Measurements from ENCODE around the gene CCR9.

The CCR9 gene

DNA sequence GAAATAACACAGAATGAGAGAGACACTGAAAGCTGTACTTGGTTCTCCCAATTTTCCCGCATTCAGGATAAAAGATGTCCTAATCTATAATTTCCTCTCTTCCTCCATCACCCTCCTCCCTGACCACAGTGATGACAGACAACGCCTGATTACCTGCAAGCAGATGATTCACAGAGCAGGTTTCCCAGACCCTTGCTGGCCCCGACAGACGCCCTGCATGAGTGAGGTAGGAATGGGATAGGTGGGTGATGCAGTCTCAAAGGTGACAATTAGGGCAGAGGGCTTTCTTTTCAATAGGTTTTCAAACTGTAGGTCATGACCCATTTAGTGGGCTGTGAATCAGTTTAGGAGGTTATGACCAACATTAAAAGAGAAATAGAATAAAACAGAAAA is 51.7 kb downstream of the CCR9 start:
- DNase-seq = no peak

DNA sequence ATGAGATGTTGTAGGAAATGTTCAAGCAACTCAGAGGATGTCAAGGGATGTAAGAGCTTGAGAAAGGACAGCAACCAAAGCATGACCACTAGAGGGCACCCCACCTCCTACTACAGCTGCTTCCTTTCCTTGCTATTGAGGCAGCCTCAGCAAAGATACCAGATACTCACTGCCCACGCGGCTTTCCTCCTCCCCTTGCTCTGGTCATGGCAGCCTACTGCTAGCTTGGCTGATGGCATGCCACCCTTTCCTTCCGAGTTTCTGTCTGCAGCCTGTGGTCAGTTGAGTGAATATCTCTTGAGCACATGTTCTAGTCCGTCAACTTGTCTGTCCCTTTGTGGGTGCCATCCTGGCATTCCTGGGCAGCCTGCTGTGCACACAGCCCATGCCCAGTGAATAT is 52.5 kb downstream of the CCR9 start:
- DNase-seq = peak; percentile 85

DNA sequence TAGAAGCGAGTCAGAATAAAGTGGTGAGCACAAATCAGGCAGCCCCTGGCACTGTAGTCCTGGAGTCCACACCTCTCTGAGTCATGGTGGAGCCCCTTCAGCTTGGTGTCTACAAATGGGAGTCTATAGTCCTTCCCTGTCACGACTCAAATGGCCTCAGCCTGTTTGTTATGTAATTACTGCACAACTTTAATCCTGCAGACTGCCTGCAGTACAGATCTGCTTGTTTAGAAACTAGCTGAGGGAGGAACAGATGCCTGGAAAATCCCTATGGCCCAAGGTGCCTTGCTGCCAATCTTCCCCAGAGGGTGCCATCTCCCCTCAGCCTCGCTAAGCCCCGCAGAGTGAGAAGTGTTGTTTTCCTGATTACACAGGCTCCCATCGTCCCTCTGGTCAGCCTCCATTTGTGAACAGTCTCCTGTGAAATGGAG is 53.0 kb downstream of the CCR9 start:
- no peak for DNase-seq

DNA sequence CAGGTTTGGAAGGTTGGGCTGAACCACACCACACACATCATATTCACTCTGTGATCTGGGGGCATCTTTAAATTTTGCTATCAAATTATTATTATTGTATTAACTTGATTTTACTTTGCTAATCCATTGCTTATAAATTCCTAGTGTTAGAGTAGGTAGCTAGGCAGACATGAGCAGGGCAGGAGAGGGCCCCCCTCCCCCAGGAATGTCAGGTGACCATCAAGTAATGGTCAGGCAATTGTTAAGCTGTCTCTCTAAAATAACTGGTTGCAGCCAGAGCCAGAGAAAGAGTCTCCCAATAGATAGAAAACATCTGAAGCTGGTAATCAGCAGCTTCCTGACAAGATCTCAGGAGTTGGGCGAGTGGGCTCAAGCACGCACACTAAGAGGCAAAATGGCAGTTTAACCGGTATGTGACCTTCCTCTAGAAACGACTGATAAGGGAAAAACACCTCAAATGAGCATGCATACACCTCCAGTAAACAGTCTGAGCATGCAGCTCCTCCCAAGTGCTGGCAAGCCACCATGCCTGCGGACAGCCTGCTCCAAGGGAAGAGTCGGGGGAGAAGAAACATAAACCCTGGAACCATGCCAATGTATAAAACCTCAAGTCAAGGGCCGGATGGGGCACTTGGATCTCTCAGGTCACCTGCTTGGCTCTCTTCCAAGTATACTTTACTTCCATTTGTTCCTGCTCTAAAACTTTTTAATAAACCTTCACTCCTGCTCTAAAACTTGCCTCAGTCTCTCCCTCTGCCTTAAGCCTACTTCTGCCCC is 53.8 kb downstream of the CCR9 start:
- DNase-seq = no peak

DNA sequence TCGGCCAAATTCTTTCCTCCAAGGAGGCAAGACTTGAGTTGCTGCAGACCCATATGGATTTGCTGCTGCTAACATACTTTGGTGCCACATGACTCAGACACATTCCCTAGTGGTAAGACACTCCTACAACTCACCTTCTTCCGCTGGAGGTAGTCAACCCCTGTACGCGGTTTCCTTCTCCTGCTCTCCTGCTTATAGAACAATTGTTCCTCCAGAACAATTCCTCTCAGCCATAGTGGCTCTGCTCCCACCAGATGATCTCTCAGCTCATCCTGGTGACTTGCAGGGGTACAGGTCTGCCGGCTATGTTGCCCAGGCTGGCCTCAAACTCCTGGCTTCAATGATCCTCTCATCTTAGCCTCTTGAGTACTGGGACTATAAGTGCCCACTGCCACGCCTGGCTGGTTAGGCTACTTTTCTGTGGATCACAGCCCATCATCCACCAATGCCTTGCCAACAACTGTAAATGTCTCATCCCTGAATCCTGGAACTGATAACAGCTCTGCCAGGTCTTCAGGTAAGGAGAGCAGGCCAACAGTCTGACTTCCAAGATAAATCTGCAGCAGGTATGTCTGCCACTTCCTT is 54.5 kb downstream of the CCR9 start:
- no peak for DNase-seq

DNA sequence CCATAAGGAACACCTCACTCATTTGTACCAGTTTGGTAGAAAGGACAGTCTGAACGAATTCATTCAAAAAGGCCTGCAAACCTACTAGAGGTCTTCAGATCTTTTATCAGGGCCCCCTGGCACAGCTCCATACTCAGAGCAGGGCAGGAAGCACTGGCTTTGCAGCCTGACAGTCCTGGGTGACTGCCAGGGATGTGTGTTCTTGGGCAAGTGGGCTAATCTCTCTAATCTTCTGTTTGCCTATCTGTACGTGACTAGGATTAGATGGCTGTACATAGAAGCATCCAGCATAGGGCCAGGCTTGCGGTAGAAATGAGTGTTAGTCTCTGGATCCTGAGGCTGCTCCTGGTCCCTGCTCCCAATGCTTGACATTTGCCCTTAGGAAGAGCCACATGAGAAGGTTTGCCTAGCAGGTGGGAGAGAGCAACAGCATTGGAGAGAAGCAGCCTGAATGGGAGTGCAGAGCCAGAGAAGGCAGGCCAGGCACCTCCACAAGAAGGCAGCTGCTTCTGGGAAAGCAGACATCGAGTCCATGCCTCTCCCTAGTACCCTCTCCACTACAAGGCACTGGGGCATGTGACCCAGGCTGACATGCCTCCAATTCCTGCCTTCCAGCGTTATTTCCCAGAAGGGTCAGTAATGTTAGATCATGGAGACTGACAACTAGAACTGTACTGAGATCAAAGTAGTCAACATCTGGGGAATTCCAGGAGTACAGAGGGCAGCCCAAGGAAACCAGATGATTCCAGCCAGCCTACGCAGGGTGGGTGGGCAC is 55.9 kb downstream of the CCR9 start:
- no peak for DNase-seq

DNA sequence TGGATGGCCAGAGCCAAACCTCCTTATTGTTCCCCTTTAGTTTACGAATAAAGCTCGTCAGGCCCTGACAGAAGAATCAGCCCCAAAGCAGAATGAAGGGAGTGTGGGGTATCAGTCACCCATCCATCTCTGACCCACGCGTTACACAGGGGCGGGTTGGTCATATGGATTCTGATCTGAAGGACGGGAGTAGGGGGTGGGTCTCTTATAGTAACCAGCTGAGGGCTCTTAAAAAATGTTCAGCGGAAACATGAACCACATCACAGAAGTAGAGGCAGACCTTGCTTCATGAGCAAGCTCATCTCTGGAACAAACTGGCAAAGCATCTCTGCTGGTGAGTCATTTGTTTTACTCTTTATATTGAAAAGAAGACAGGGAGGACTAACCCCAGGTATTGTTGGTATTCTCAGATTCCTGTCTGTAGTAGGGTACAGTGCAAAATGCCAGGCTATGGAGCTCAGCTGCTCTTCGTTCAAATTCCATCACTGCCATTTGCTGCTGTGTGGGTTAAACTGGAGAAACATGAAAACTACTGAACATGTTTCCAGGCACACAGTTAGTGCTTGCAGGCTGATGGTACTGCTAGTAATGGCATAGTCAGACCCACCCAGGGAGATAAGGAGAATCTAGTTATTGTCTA is 57.0 kb downstream of the CCR9 start, which contains the start of gene CXCR6:
Gene CXCR6, plus strand, starts transcription at position 258 of the 640 bp plus-strand sequence. CDS start 3,018 bp downstream, outside the sequence.
- DNase-seq = no peak

DNA sequence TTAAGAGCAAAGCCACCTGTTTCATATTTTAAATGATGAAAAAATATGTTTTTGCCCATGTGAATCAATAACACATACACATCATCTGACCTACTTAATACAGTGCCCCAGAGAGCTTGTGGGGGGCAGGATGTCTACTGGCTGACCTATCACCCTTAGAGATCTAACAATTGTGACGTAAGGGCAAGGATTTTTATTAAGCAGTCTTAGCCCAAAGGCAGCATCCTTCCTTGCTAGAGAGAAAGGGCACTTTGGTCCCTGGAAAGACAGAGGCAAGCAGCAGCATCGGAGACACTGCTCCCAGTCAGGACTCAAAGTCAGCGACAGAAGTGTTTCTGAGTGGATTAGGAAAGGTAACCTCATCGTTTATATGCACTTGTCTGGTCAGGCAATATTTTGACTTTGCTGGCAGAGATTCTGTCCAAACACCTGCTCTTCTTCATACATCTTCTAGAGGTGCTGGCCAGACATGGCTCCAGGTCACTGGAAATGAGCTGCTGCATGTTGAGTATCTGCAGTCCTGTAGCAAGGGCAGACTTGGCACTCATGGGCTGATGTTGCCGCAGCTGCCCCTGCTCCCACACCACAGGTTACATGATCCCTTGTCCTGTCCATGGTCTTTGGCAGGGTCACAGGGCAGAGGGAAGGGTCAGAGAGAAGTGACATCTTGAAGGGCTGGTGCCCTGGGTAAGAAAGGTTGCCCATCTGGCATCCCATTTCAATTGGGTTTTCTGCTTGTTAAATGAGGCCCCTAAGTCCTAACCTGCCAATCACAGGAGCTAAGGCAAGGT is 58.7 kb downstream of the CCR9 start:
- no peak for DNase-seq

DNA sequence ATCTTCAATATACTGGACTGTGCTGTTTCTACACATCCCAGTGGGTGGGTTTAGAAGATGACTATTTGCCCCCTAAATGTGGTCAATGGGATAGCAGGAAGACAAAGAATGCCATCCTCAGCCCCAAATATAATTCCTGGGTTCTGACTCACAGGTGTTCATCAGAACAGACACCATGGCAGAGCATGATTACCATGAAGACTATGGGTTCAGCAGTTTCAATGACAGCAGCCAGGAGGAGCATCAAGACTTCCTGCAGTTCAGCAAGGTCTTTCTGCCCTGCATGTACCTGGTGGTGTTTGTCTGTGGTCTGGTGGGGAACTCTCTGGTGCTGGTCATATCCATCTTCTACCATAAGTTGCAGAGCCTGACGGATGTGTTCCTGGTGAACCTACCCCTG is 60.0 kb downstream of the CCR9 start:
- DNase-seq = peak; percentile 19

DNA sequence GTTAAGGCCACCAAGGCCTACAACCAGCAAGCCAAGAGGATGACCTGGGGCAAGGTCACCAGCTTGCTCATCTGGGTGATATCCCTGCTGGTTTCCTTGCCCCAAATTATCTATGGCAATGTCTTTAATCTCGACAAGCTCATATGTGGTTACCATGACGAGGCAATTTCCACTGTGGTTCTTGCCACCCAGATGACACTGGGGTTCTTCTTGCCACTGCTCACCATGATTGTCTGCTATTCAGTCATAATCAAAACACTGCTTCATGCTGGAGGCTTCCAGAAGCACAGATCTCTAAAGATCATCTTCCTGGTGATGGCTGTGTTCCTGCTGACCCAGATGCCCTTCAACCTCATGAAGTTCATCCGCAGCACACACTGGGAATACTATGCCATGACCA is 60.5 kb downstream of the CCR9 start:
- no peak for DNase-seq

DNA sequence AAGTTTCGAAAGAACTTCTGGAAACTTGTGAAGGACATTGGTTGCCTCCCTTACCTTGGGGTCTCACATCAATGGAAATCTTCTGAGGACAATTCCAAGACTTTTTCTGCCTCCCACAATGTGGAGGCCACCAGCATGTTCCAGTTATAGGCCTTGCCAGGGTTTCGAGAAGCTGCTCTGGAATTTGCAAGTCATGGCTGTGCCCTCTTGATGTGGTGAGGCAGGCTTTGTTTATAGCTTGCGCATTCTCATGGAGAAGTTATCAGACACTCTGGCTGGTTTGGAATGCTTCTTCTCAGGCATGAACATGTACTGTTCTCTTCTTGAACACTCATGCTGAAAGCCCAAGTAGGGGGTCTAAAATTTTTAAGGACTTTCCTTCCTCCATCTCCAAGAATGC is 61.0 kb downstream of the CCR9 start:
- DNase-seq = peak; percentile 33

DNA sequence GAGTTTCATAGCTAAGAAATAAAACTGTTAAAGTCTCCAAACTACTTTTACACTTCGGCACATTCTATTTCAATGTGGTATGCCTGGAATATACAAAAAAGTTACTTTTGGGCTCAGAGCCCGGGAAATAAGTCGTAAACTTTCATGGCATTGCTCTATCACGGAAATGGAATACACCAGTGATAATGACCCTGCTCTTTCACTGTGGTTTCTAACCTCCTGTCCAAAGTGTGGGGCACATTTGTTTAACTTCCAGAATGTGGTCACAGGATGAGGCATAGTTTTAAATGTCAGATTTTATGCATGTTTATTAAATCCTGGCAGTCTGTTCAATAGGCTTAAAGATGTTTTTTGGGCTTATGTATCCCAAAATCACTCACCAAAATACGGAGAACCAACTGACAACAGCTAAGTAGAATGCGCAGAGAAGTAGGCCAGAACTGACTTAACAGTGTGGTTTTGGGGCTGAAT is 62.0 kb downstream of the CCR9 start:
- peak; percentile 54 for DNase-seq

DNA sequence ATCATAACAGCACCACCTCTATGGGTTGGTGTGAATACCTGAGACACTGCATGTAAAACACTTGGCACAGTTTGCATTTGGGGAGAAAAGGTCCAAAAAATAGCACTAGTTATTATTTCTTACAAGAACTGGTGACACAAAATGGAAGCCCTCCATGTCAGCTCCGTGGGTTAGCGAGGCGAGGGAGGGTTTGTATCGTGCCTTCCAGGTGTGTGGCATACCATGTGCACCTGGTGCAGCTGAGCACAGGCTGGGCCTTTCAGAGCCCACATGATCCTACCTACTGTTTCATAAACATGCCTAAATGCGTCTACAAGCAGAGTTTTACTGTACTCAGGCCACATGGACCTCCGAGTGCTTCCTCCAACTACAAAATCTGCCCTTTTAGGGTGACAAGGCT is 62.5 kb downstream of the CCR9 start:
- DNase-seq = no peak

DNA sequence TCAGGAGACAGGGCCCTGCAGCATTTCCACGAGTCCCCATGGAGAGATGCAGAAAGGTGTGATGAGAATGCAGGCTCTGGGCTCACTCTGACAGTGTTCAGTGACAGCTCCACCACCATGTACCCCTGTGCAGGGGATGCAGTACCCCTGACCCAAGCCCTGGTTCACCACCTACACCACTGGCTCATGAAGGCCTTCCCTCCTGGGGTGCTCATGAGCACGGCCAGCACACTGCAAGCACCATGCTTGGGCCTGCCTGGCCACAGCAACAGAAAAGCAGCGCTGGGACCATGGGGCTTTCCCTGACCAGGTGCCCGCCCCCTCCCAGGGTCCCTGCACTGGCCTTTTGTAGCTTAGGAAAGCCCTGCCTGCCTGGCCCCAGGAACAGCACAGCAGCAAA is 63.1 kb downstream of the CCR9 start:
- DNase-seq = no peak

DNA sequence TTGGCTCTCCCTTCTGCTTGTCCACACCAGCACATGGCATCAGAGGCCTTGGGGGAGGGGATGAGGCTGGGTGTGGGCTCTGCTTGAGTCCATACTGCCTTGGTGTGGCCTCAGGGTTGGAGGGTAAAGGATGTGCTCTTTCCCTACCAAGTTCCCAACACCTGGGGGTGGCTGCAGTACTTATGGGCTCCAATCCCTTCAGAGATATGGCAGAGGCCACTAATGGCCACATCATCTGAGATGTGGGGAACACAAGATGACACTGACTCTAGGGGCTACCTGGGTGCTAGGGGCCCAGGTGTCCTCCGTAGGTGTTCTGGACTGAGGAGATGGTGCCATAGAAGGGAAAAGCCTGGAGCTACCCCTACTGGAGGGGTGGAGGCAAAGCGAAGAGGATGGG is 63.8 kb downstream of the CCR9 start:
- no peak for DNase-seq

DNA sequence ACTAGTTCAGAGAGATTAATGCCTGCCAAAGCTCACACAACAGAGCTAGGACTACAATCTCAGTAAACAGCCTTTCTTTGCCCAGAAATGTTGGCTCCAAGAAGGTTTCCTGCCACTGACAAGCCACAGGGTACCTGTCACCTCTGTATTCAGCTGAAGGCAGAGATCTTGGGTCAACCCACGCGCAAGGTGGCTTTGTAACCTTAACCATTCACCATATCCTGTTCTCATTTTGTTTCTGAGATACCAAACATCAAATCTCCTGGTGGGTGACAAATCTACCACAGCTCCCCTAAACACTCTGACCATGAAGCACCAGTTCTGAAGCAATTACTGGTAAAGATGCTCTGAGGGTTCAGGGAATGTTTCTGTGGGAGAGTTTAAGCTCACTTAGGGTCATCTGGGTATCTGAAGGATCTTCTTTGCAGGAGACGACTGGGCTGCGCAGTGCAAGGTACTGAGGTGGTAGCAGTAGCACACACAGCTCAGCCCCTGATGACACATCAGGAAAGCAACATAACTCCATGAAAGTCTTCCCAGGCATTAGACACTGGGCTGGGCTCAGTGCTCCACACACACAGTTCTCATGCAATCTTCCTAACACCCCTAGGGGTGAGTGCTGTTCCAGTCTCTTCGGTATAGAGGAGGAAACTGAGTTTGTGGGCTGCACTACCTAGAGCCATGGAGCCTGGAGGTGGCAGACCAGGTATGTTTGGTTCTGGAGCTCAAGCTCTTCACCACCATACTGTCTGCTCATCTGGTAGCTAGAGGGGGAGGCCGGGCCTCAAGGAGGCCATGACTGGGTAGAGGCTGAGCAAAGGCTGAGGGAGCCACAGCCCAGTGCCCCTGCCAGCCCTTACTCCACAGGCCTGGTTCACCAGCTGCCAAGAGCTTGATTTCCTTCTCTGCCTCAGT is 64.6 kb downstream of the CCR9 start:
- no peak for DNase-seq

DNA sequence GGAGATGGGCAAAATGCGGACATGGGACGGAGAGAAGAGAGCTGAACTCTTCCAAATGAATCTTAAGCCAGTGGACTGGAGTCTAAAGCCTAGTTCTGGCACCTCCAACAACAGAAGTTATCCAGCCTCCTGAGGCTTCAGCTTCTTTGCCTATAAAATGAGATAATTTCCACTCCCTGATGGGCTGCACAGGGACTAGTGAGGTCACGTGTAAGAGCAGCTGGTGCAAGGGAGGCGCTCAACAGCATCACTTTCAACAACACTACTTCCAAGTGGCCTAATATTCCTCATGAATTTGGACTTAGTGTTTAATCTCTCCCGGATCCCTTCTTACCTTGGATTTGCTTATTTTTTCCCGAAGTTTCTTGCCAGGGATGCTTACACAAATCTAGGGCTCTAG is 65.6 kb downstream of the CCR9 start:
- DNase-seq = no peak

DNA sequence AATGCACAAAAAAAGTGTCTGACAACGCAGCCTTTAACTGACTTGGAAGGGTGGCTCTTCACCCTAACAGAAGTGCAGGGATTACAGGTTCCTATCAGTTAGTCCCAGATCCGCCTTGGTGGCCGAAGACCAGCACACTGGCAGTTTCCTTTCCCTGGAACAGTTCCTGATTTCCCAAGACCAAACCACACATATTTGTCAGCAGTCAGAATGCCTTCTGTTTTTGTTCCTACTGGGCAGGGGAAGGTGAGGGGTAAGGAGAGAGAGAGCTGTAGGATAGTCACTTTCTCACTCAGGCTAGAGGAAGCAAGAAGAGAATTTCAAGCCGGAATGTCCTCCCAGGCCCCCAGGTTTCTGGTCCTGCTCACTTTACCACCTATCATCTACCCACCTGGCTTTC is 66.1 kb downstream of the CCR9 start:
- DNase-seq = no peak
